GM12892 (cell line): ENCODE data around the gene PRR14.

Source experiments
- POLR2A ChIP-seq: IDR thresholded peaks from 2 replicates; pipeline ENCODE4 v1.6.1; 2011; ENCODE audit warnings: low read depth, low read length, control low read depth
- POLR2AphosphoS5 ChIP-seq: IDR thresholded peaks from 2 replicates; pipeline ENCODE4 v1.6.1; 2011; ENCODE audit warnings: low read depth, low read length, control low read depth

- TF ChIP-seq POLR2A (peak; percentile 80), POLR2AphosphoS5 (peak; percentile 83)
Measured at GRCh38 chr16:30698139-30698815, 47.5 kb downstream of the PRR14 start.
